PC-9 (cell line): ENCODE results near the gene GIT1. TPM values are rescaled to one million over a fixed set of nuclear protein-coding genes. Genes with fewer than 3 reads are reported as not detected.
A peak's percentile ranks its signal among the peaks of the same experiment; 100 is the strongest.

ENCODE experiments used
- BruUV-seq: library from RNA; stranded (reverse); fragments of 400-500 nt; replicated peaks from 2 replicates; lab custom pipeline; 2021; lab: Mats Ljungman, UMichigan
- CTCF ChIA-PET: fragments of 300-600 bp; sonication (Branson Sonifier 250); formaldehyde crosslinking; loops from one replicate; lab custom pipeline; 2022; ENCODE audit warnings: antibody characterized with exemption; lab: Charles Lee
- POLR2A ChIA-PET: fragments of 300-600 bp; sonication (Branson Sonifier 250); formaldehyde crosslinking; loops from one replicate; lab custom pipeline; 2022; ENCODE audit warnings: antibody characterized with exemption; ENCODE audit not compliant: unreplicated experiment; lab: Charles Lee
- DNase-seq, 2 experiments: peaks; one replicate each; pipeline versions ENCODE4 v3.0.0 to v3.0.0-alpha.2; 2015 to 2022; ENCODE audit warnings: mixed read lengths in 1 of 2
- H2AFZ ChIP-seq: fragments of 200-600 bp; sonication (generic); 2 replicates; pipeline ENCODE4 v1.8.1; 2017; ENCODE audit warnings: antibody characterized with exemption
- H3F3A ChIP-seq: fragments of 200-600 bp; sonication (generic); 2 replicates; pipeline ENCODE4 v1.8.1; 2017; ENCODE audit warnings: antibody characterized with exemption, mild to moderate bottlenecking, low read depth; ENCODE audit not compliant: insufficient read depth
- H3K27ac ChIP-seq: fragments of 200-600 bp; sonication (generic); 2 replicates; pipeline ENCODE4 v1.6.1; 2016; ENCODE audit warnings: mixed run types
- H3K27me3 ChIP-seq: fragments of 200-600 bp; sonication (generic); 2 replicates; pipeline ENCODE4 v1.6.1; 2016; ENCODE audit warnings: low read depth, mixed run types; ENCODE audit not compliant: insufficient read depth
- H3K36me3 ChIP-seq: fragments of 200-600 bp; sonication (generic); 2 replicates; pipeline ENCODE4 v1.6.1; 2016; ENCODE audit warnings: low read depth, mixed run types
- H3K4me1 ChIP-seq: fragments of 200-600 bp; sonication (generic); replicated peaks from 2 replicates; pipeline ENCODE4 v1.6.1; 2016; ENCODE audit warnings: mixed run types; ENCODE audit not compliant: insufficient read depth
- H3K4me2 ChIP-seq: fragments of 200-600 bp; sonication (generic); 2 replicates; pipeline ENCODE4 v1.6.1; 2017; ENCODE audit warnings: mixed run types
- H3K4me3 ChIP-seq: fragments of 200-600 bp; sonication (generic); 2 replicates; pipeline ENCODE4 v1.6.1; 2016; ENCODE audit warnings: mixed run types
- H3K79me2 ChIP-seq: fragments of 200-600 bp; sonication (generic); 2 replicates; pipeline ENCODE4 v1.6.1; 2017; ENCODE audit warnings: low read depth, mixed run types
- H3K9me2 ChIP-seq: fragments of 200-600 bp; sonication (generic); 2 replicates; pipeline ENCODE4 v1.8.1; 2017; ENCODE audit warnings: mild to moderate bottlenecking; ENCODE audit not compliant: insufficient read depth
- H3K9me3 ChIP-seq: fragments of 200-600 bp; sonication (generic); 2 replicates; pipeline ENCODE4 v1.8.1; 2016; ENCODE audit warnings: low read depth; ENCODE audit not compliant: insufficient read depth
- H4K20me1 ChIP-seq: fragments of 200-600 bp; sonication (generic); 2 replicates; pipeline ENCODE4 v1.8.1; 2017; ENCODE audit not compliant: insufficient read depth
- EZH2 ChIP-seq: fragments of 200-600 bp; sonication (generic); IDR thresholded peaks from 2 replicates; pipeline ENCODE4 v1.8.0; 2017; ENCODE audit warnings: antibody characterized with exemption, low read depth
- intact Hi-C: fragments of 100-400 bp; cut with micrococcal nuclease; formaldehyde crosslinking; loops from one replicate; pipeline ENCODE4 v1.10.0; 2022; ENCODE audit not compliant: unreplicated experiment
- total RNA-seq: library from RNA; stranded (reverse); gene quantifications from 2 replicates; pipeline ENCODE4 v1.2.3, GENCODE V29; 2021
- TF ChIP-seq, protein P1 (sequence below): fragments of 200-600 bp; sonication (generic); conservative IDR thresholded peaks from 2 replicates; pipeline ENCODE4 v1.6.1; 2017; ENCODE audit warnings: mixed run types, antibody characterized with exemption, mild to moderate bottlenecking, moderate library complexity

GIT1 gene
- total RNA-seq, 1 experiment from 2014 or later, result 84.8 TPM

DNA sequence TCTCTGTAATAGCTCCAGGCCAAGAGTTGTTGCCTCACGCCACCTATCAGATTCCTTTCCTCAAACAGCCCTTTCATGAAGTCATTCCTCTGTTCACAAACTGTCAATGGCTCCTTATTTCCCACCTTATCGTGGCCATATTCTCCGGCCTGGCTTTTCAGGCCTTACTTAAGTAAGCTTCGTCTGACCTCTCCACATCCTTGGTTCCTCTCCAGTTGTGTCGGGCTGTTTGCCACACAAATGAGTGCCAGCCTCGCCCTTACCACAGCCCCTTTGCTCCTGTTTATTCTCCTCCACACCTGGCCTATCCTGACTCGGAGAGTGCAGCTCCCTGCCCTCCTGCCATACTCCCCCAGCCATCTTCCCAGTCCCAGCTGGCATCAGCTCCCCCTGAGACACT is 18.9 kb downstream of the GIT1 start:
- no peaks in the 10 kb centered on the region for H3K9me2 ChIP-seq
- H3F3A ChIP-seq, result peaks cover 30% of the 10 kb centered on the region; the same call in 1 of the 2 replicates
- no peak overlapping the region for H3K4me2 ChIP-seq
- H3K79me2 ChIP-seq, result peaks cover 2% of the 10 kb centered on the region; the same call in 1 of the 2 replicates
- no TSS peak for BruUV-seq
- H3K27me3 ChIP-seq, result no peaks in the 10 kb centered on the region
- no peak overlapping the region for H3K27ac ChIP-seq
- H4K20me1 ChIP-seq, result no peaks in the 10 kb centered on the region
- ChIA-PET CTCF (interaction anchor here (0.5 kb wide), 1 partner anchor 459 kb away, joined by 4 read pairs; no protein-coding TSS in a partner anchor), POLR2A (interaction anchor here (0.7 kb wide), 1 partner anchor 708 kb away, joined by 22 read pairs; no protein-coding TSS in a partner anchor)
- intact Hi-C loops, result no loop called here
- no peak overlapping the region for H2AFZ ChIP-seq
- no peaks in the 10 kb centered on the region for H3K9me3 ChIP-seq
- no peak overlapping the region for H3K4me3 ChIP-seq
- peaks cover 11% of the 10 kb centered on the region for H3K4me1 ChIP-seq
- peak in 1 of 2 experiments; percentile 26 for DNase-seq
- TF ChIP-seq EZH2, result no peak
- TF ChIP-seq, protein P1, sequence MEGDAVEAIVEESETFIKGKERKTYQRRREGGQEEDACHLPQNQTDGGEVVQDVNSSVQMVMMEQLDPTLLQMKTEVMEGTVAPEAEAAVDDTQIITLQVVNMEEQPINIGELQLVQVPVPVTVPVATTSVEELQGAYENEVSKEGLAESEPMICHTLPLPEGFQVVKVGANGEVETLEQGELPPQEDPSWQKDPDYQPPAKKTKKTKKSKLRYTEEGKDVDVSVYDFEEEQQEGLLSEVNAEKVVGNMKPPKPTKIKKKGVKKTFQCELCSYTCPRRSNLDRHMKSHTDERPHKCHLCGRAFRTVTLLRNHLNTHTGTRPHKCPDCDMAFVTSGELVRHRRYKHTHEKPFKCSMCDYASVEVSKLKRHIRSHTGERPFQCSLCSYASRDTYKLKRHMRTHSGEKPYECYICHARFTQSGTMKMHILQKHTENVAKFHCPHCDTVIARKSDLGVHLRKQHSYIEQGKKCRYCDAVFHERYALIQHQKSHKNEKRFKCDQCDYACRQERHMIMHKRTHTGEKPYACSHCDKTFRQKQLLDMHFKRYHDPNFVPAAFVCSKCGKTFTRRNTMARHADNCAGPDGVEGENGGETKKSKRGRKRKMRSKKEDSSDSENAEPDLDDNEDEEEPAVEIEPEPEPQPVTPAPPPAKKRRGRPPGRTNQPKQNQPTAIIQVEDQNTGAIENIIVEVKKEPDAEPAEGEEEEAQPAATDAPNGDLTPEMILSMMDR, result no peak
- no peaks in the 10 kb centered on the region for H3K36me3 ChIP-seq

GRCh38 chr17:29569245-29569950 is 20.1 kb downstream of the GIT1 start:
- Histone ChIP-seq H3K9me3 (no peaks in the 10 kb centered on the region), H3K4me2 (peak overlapping the region; percentile 83), H3K9me2 (no peaks in the 10 kb centered on the region), H4K20me1 (no peaks in the 10 kb centered on the region), H3K36me3 (no peaks in the 10 kb centered on the region), H2AFZ (peak overlapping the region; percentile 93; the same call in 1 of the 2 replicates), H3K27me3 (no peaks in the 10 kb centered on the region), H3K4me3 (peak overlapping the region; percentile 76), H3K27ac (no peak overlapping the region), H3K4me1 (peaks cover 22% of the 10 kb centered on the region), H3K79me2 (peaks cover 10% of the 10 kb centered on the region), H3F3A (peaks cover 34% of the 10 kb centered on the region; the same call in 1 of the 2 replicates)
- DNase-seq, result peak in 1 of 2 experiments; percentile 24
- BruUV-seq, result TSS peak; percentile 23
- intact Hi-C loops, result loop anchor here (5.0 kb wide), 2 partner anchors 523 to 617 kb away; partner anchors contain the start of gene PHF12
- TF ChIP-seq, protein P1, result no peak
- TF ChIP-seq EZH2, result no peak
- ChIA-PET CTCF (interaction anchor here (1.0 kb wide), 1 partner anchor 23 kb away, joined by 3 read pairs; no protein-coding TSS in a partner anchor), POLR2A (interaction anchor here (0.5 to 0.6 kb wide), 2 partner anchors 25 to 111 kb away, joined by 3 to 5 read pairs; no protein-coding TSS in a partner anchor)

- intact Hi-C loops, result loop anchor here (1.0 to 5.0 kb wide), 3 partner anchors 21 to 616 kb away; partner anchors contain the start of genes GIT1 and PHF12
- Histone ChIP-seq H3K36me3 (no peaks in the 10 kb centered on the region), H3K4me2 (peak within 1 kb of the TSS; percentile 83), H3K27me3 (no peaks in the 10 kb centered on the region), H3K79me2 (peaks cover 16% of the 10 kb centered on the region), H3K9me2 (no peaks in the 10 kb centered on the region), H2AFZ (peak within 1 kb of the TSS; percentile 93), H3F3A (peaks cover 39% of the 10 kb centered on the region; the same call in 1 of the 2 replicates), H3K9me3 (no peaks in the 10 kb centered on the region), H3K4me1 (peaks cover 28% of the 10 kb centered on the region), H3K4me3 (peak within 1 kb of the TSS; percentile 76), H3K27ac (peak within 1 kb of the TSS; percentile 53), H4K20me1 (no peaks in the 10 kb centered on the region)
- POLR2A ChIA-PET, result interaction anchor here (0.5 to 1.0 kb wide), 4 partner anchors 26 to 1880 kb away, joined by 3 to 7 read pairs (median 4); no protein-coding TSS in a partner anchor
- no TSS peak for BruUV-seq
- peak; percentile 64 to 89 for DNase-seq
- TF ChIP-seq EZH2, result no peak
- TF ChIP-seq, protein P1, result no peak
- CTCF ChIA-PET, result interaction anchor here (1.0 kb wide), 1 partner anchor 24 kb away, joined by 3 read pairs; no protein-coding TSS in a partner anchor
These were observed 20.9 kb downstream of the GIT1 start, which contains the start of gene TP53I13 for GRCh38 chr17:29568331-29569244. TP53I13 (plus strand) TSS chr17:29568701; CDS start chr17:29568759, 58 bp downstream.
